D721Med (cell line): ENCODE measurements around the gene RAD50.
A peak's percentile ranks its signal among the peaks of the same experiment; 100 is the strongest.
"Not testable (repeated sequence)": the region's sequence is repeated elsewhere in the genome, so short reads cannot be mapped to it uniquely, and the experiment has no call there.

Experiments used
- DNase-seq: peaks from one replicate; pipeline ENCODE4 v3.0.0; 2011; ENCODE audit warnings: low spot score; ENCODE audit not compliant: insufficient read length
- FAIRE-seq: peaks from 2 replicates; lab custom pipeline; 2011; peaks lifted over from hg19 to GRCh38; lab: Jason Lieb, UNC
- TF ChIP-seq, protein P1 (sequence below): IDR thresholded peaks from 2 replicates; pipeline ENCODE4 v1.5.1; 2012; ENCODE audit warnings: mild to moderate bottlenecking, control low read depth; ENCODE audit not compliant: insufficient read depth; ENCODE audit errors: missing control alignments

Gene RAD50

DNA sequence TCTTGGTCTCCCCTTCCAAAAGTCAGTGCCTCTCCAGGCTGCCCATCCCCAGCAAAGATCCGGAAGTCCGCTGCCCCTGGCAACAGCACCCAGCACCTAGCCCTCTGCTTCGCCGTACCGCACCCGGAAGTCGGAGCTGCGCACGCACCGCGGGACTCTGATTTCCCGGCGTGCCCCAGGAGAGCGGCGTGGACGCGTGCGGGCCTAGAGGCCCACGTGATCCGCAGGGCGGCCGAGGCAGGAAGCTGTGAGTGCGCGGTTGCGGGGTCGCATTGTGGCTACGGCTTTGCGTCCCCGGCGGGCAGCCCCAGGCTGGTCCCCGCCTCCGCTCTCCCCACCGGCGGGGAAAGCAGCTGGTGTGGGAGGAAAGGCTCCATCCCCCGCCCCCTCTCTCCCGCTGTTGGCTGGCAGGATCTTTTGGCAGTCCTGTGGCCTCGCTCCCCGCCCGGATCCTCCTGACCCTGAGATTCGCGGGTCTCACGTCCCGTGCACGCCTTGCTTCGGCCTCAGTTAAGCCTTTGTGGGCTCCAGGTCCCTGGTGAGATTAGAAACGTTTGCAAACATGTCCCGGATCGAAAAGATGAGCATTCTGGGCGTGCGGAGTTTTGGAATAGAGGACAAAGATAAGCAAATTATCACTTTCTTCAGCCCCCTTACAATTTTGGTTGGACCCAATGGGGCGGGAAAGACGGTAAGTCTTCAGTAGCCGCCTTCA lies at the start of gene RAD50:
TSS of gene RAD50 (plus strand) at position 215 of the 715 bp plus-strand sequence. CDS start at position 563, 348 bp downstream.
- no peak for FAIRE-seq
- peak; percentile 48 for DNase-seq
- TF ChIP-seq, protein P1, sequence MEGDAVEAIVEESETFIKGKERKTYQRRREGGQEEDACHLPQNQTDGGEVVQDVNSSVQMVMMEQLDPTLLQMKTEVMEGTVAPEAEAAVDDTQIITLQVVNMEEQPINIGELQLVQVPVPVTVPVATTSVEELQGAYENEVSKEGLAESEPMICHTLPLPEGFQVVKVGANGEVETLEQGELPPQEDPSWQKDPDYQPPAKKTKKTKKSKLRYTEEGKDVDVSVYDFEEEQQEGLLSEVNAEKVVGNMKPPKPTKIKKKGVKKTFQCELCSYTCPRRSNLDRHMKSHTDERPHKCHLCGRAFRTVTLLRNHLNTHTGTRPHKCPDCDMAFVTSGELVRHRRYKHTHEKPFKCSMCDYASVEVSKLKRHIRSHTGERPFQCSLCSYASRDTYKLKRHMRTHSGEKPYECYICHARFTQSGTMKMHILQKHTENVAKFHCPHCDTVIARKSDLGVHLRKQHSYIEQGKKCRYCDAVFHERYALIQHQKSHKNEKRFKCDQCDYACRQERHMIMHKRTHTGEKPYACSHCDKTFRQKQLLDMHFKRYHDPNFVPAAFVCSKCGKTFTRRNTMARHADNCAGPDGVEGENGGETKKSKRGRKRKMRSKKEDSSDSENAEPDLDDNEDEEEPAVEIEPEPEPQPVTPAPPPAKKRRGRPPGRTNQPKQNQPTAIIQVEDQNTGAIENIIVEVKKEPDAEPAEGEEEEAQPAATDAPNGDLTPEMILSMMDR: no peak

DNA sequence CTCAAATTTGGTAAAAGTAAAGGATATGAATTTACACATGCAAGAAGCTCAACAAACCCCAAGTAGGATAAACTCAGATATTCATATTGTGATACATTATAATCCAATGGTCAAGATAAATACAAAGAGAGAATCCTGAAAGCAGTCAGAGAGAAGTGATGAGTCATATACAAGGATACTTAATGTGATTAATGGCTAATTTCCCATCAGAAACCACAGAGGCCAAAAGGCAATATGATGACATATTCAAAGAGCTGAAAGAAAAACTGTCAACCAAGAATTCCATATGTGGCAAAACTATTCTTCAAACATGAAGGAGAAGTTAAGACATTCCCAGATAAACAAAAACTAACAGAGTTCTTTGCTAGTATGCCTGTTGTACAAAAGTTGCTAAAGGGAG lies 46.7 kb upstream of the RAD50 start:
- TF ChIP-seq, protein P1: no peak
- no peak for FAIRE-seq
- no peak for DNase-seq

DNA sequence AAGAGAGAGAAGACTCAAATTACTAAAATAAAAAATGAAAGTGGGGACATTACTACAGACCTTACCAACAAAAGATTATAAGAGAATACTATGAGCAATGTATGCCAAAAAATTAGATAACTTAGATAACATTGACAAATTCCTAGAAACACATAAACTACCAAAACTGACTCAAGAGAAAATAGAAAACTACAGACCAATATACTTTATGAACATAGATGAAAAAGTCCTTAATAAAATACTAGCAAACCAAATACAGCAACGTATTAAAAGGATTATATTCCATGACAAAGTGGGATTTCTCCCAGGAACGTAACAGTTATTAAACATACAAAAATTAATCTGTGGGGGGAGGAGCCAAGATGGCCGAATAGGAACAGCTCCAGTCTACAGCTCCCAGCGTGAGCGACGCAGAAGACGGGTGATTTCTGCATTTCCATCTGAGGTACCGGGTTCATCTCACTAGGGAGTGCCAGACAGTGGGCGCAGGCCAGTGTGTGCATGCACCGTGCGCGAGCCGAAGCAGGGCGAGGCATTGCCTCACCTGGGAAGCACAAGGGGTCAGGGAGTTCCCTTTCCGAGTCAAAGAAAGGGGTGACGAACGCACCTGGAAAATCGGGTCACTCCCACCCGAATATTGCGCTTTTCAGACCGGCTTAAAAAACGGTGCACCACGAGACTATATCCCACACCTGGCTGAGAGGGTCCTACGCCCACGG lies 43.0 kb upstream of the RAD50 start:
- not testable (repeated sequence) for DNase-seq, FAIRE-seq

DNA sequence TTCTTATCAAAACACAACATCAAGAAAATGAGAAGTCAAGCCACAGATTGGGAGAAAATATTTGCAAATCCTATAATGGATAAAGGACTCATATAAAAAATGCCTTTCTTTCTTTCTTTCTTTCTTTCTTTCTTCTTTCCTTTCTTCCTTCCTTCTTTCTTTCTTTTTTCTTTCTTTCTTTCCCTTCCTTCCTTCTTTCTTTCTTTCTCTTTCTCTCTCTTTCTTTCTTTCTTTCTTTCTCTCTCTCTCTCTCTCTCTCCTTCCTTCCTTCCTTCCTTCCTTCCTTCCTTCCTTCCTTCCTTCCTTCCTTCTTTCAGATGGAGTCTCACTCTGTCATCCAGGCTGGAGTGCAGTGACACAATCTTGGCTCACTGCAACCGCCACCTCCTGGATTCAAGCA lies 34.7 kb upstream of the RAD50 start:
- not testable (repeated sequence) for DNase-seq, FAIRE-seq

DNA sequence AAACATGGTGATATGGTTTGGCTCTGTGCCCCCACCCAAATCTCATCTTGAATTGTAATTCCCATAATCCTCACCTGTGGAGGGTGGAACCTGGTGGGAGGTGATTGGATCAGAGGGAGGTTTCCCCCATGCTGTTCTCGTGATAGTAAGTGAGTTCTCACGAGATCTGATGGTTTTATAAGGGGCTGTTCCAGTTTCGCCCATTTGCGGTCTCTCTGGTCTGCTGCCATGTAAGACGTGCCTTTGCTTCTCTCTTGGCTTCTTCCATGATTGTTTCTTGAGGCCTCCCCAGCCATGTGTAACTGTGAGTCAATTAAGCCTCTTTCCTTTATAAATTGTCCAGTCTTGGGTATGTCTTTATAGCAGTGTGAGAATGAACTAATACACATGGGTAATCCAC lies 31.9 kb upstream of the RAD50 start:
- not testable (repeated sequence) for DNase-seq, FAIRE-seq

DNA sequence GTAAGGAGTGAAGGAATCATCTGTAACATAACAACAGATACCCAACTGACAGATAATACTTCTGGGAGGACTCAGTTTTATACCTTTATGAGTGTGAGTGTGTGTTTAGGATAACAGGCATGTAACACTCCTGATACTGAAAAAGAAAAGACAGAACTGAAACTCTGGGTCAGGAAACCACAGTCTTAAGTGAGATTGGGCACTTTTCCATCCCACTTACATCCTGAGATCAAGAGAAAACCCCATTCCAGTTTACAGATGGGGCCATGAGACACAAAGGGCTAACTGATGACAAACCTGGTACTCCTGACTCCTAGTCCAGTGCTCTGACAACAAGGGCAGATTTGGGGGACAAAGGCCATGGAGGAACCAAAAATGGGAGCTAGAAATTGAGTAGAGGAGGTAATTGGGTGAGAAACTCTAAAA lies 31.5 kb upstream of the RAD50 start:
- TF ChIP-seq, protein P1: no peak
- FAIRE-seq (no peak), DNase-seq (no peak)

DNA sequence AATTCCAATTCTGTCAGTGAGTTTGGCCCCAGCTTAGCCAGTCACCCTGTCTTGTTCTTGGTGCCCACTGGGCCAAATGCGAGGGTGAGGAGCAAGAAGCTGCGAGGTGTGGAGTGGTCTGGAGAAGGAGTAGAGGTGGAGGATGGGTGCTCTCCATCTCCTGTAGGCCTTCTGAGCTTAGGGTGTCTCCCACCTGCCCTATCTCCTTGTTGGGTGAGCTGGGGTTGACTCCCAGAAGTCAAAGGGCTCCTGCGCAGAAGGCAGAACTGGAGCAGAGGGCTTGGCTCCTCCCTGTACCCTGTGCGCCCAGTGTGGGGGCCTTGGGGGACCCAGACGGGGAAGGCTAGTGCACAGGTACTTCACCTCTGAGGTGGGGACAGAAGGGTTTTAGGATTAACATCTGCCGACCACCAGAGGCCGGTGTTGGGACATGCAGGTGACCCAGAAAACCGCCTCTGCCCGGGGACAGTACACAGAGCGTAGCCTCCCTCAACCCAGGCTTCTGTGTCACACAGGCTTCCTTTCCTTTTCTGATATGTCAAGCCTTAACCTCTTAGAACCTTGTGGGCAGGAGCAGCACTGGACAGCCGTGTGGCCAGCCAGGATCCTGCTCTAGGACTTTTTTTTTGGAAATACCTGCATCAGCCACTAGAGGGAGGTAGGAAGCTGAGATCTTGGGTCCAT lies 30.3 kb upstream of the RAD50 start:
- DNase-seq (no peak), FAIRE-seq (no peak)
- TF ChIP-seq, protein P1: peak; percentile 70

DNA sequence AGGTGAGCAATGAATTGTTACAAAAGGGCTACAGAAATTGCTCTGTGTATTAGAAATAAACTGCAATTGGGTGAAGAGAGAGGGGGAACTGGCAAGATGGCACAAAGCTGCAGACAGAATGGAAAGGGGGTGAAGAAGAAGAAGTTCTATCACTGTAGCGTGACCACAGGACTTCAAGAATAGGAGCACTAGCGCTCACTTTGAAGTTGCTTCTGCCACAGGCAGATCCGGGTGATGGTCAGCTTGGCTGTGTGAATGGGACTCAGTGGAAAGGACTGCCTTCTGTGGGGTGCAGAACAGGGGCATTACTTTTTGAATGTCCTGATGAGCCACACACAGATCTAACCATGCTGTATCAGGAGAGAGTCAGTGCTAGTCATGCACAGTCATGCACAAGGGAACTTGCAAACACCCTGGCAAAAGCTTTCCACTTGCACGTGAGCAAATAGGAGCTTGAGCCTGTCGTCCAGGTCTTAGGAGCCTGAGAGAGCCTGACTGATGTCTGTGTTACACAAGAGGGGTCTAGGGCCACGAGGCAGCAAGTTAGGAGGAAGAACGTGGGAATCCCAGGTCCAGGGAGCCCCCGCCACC lies 29.7 kb upstream of the RAD50 start:
- no peak for DNase-seq
- no peak for FAIRE-seq
- TF ChIP-seq, protein P1: no peak
